GM21447 (cell line): Measurements from ENCODE around the gene CHMP1A.

Experiments used
- ATAC-seq: cut with Tn5 transposase; IDR thresholded peaks from one replicate; pipeline ENCODE4 v1.9.1; 2021; ENCODE audit not compliant: unreplicated experiment

The CHMP1A gene

GRCh38 chr16:89607453-89607852 lies 50.1 kb downstream of the CHMP1A start:
- no peak for ATAC-seq

- ATAC-seq = no peak
Measured at GRCh38 chr16:89606006-89606405, 51.5 kb downstream of the CHMP1A start.

GRCh38 chr16:89605186-89605970 lies 52.1 kb downstream of the CHMP1A start:
- no peak for ATAC-seq

- no peak for ATAC-seq
Measured at GRCh38 chr16:89604764-89605163, 52.7 kb downstream of the CHMP1A start.

- ATAC-seq = no peak
Measured at GRCh38 chr16:89602952-89603590, 54.4 kb downstream of the CHMP1A start.

- ATAC-seq = no peak
Measured at GRCh38 chr16:89602273-89602951, 55.1 kb downstream of the CHMP1A start.

- ATAC-seq = no peak
Measured at GRCh38 chr16:89601906-89602272, 55.6 kb downstream of the CHMP1A start.

GRCh38 chr16:89600956-89601355 lies 56.6 kb downstream of the CHMP1A start:
- ATAC-seq = no peak

GRCh38 chr16:89600427-89600826 lies 57.1 kb downstream of the CHMP1A start:
- no peak for ATAC-seq

GRCh38 chr16:89599902-89600301 lies 57.6 kb downstream of the CHMP1A start:
- no peak for ATAC-seq

GRCh38 chr16:89599451-89599858 lies 58.1 kb downstream of the CHMP1A start:
- ATAC-seq = no peak

GRCh38 chr16:89598199-89598598 lies 59.3 kb downstream of the CHMP1A start:
- no peak for ATAC-seq

- ATAC-seq = no peak
Measured at GRCh38 chr16:89596957-89597649, 60.4 kb downstream of the CHMP1A start.

GRCh38 chr16:89596061-89596689 lies 61.3 kb downstream of the CHMP1A start:
- no peak for ATAC-seq

- no peak for ATAC-seq
Measured at GRCh38 chr16:89595330-89596060, 62.0 kb downstream of the CHMP1A start.
